ENCODE data around the gene CCDC51.

DNA sequence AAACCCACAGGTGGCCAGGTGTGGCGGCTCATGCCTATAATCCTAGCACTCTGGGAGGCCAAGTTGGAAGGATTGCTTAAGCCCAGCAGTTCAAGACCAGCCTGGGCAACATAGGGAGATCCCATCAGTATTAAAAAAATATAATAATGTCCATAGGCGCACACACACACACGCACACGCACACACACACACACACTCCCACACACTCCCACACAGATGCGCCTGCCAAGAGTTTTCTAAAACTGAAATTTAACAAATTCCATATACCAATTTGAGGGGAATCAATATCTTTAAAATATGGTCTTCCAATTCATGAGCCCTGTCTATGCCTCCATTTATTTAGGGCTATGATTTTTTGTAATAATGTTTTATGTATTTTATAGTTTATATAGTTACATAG is 47.0 kb upstream of the CCDC51 start:
- TF ChIP-seq, protein P1, sequence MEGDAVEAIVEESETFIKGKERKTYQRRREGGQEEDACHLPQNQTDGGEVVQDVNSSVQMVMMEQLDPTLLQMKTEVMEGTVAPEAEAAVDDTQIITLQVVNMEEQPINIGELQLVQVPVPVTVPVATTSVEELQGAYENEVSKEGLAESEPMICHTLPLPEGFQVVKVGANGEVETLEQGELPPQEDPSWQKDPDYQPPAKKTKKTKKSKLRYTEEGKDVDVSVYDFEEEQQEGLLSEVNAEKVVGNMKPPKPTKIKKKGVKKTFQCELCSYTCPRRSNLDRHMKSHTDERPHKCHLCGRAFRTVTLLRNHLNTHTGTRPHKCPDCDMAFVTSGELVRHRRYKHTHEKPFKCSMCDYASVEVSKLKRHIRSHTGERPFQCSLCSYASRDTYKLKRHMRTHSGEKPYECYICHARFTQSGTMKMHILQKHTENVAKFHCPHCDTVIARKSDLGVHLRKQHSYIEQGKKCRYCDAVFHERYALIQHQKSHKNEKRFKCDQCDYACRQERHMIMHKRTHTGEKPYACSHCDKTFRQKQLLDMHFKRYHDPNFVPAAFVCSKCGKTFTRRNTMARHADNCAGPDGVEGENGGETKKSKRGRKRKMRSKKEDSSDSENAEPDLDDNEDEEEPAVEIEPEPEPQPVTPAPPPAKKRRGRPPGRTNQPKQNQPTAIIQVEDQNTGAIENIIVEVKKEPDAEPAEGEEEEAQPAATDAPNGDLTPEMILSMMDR (optimal IDR thresholded peaks at IDR 0.05 in 1 of 3, IDR thresholded peaks at IDR 0.05 in 1 of 3, conservative IDR thresholded peaks at IDR 0.05 in 1 of 3; ENCODE audit: extremely low read depth in 1 of 3, insufficient read depth in 2 of 3, low read length in 3 of 3), result no peak
- TF ChIP-seq EZH2 (IDR thresholded peaks at IDR 0.05; ENCODE audit: low read length), result no peak

Measured in keratinocyte (primary cell).